Lower lobe of right lung (tissue), 2 donors: ENCODE measurements around the gene ZNF335. TPM values are rescaled to one million over a fixed set of nuclear protein-coding genes. Genes with fewer than 3 reads are reported as not detected.

ENCODE experiments used
- ATAC-seq, 2 donors: fragments of 200-7000 bp; cut with Tn5 transposase; one replicate each; pipeline ENCODE4 v1.9.1; 2020 to 2022; ENCODE audit warnings: mild to moderate bottlenecking in 2 of 2, moderate library complexity in 2 of 2
- DNase-seq: peaks from one replicate; pipeline ENCODE4 v3.0.0-alpha.2; 2020
- H3K27ac ChIP-seq: fragments of 200-600 bp; one replicate; pipeline ENCODE4 v1.8.0; 2022
- H3K27me3 ChIP-seq: fragments of 200-600 bp; one replicate; pipeline ENCODE4 v1.8.0; 2022; ENCODE audit warnings: low read depth
- H3K36me3 ChIP-seq: fragments of 200-600 bp; one replicate; pipeline ENCODE4 v1.8.0; 2022; ENCODE audit warnings: mild to moderate bottlenecking
- H3K4me1 ChIP-seq: fragments of 200-600 bp; one replicate; pipeline ENCODE4 v1.8.0; 2022
- H3K4me3 ChIP-seq: fragments of 200-600 bp; one replicate; pipeline ENCODE4 v1.8.0; 2022; ENCODE audit warnings: mild to moderate bottlenecking
- H3K9me3 ChIP-seq: fragments of 200-600 bp; one replicate; pipeline ENCODE4 v1.8.0; 2022
- CTCF ChIP-seq: fragments of 200-600 bp; IDR thresholded peaks from one replicate; pipeline ENCODE4 v1.8.0; 2022; ENCODE audit warnings: antibody characterized with exemption, mild to moderate bottlenecking
- intact Hi-C: fragments of 100-400 bp; cut with DNase I; formaldehyde crosslinking; loops from one replicate; pipeline ENCODE4 v1.11.0; 2022
- total RNA-seq: library from RNA; stranded (reverse); fragmentation: NEBNext Ultra II Directional; extraction: Animal tissue kit (Norgen Biotek cat#: 25700); gene quantifications from one replicate; pipeline ENCODE4 v1.2.1, GENCODE V29; 2021
- donor health status: DM: no; HTN: yes; CAD: no; lungs with severe emphysema.

The ZNF335 gene
- total RNA-seq, 1 donor from 2014 or later = 20.4 TPM

GRCh38 chr20:45944151-45944964, 27.6 kb downstream of the ZNF335 start:
- no peak overlapping the region for H3K27ac ChIP-seq
- H3K36me3 ChIP-seq = peaks cover 100% of the 10 kb centered on the region
- H3K4me1 ChIP-seq = peaks cover 17% of the 10 kb centered on the region
- H3K27me3 ChIP-seq = no peaks in the 10 kb centered on the region
- DNase-seq (no peak), ATAC-seq (no peak)
- no peak overlapping the region for H3K4me3 ChIP-seq
- TF ChIP-seq CTCF = no peak
- no peaks in the 10 kb centered on the region for H3K9me3 ChIP-seq
- intact Hi-C loops = no loop called here

GRCh38 chr20:45943613-45944012, 28.4 kb downstream of the ZNF335 start:
- ATAC-seq (no peak), DNase-seq (no peak)
- no peak for TF ChIP-seq CTCF
- Histone ChIP-seq H3K36me3 (peaks cover 100% of the 10 kb centered on the region), H3K9me3 (no peaks in the 10 kb centered on the region), H3K4me3 (no peak overlapping the region), H3K27me3 (no peaks in the 10 kb centered on the region), H3K27ac (no peak overlapping the region), H3K4me1 (peaks cover 17% of the 10 kb centered on the region)
- intact Hi-C loops = no loop called here

- Histone ChIP-seq H3K27ac (no peak overlapping the region), H3K4me3 (no peak overlapping the region), H3K36me3 (peaks cover 83% of the 10 kb centered on the region), H3K9me3 (no peaks in the 10 kb centered on the region), H3K27me3 (no peaks in the 10 kb centered on the region), H3K4me1 (peaks cover 17% of the 10 kb centered on the region)
- intact Hi-C loops = no loop called here
- ATAC-seq = no peak
- no peak for TF ChIP-seq CTCF
- no peak for DNase-seq
Measured at GRCh38 chr20:45940469-45940868, 31.5 kb downstream of the ZNF335 start.

- Histone ChIP-seq H3K27ac (no peak overlapping the region), H3K36me3 (peaks cover 79% of the 10 kb centered on the region), H3K9me3 (no peaks in the 10 kb centered on the region), H3K4me1 (peaks cover 15% of the 10 kb centered on the region), H3K27me3 (no peaks in the 10 kb centered on the region), H3K4me3 (no peak overlapping the region)
- intact Hi-C loops = no loop called here
- no peak for ATAC-seq
- no peak for DNase-seq
- TF ChIP-seq CTCF = no peak
Measured at GRCh38 chr20:45940053-45940452, 31.9 kb downstream of the ZNF335 start.

GRCh38 chr20:45938727-45939438, 33.1 kb downstream of the ZNF335 start:
- ATAC-seq = no peak
- no peaks in the 10 kb centered on the region for H3K9me3 ChIP-seq
- H3K27me3 ChIP-seq = no peaks in the 10 kb centered on the region
- no peak overlapping the region for H3K4me3 ChIP-seq
- no peak overlapping the region for H3K27ac ChIP-seq
- H3K4me1 ChIP-seq = peaks cover 15% of the 10 kb centered on the region
- DNase-seq = no peak
- intact Hi-C loops = no loop called here
- TF ChIP-seq CTCF = no peak
- H3K36me3 ChIP-seq = peaks cover 67% of the 10 kb centered on the region
